B cell (primary cell): ENCODE results near the gene SERPINA12.

Source experiments
- CTCF ChIP-seq: fragments of 200-600 bp; IDR thresholded peaks from one replicate; pipeline ENCODE4 v1.8.0; 2022; ENCODE audit warnings: antibody characterized with exemption, mild to moderate bottlenecking
- EZH2 ChIP-seq: IDR thresholded peaks from 2 replicates; pipeline ENCODE4 v1.6.1; 2012; ENCODE audit warnings: borderline replicate concordance, low read depth, mild to moderate bottlenecking, moderate library complexity, low read length; ENCODE audit not compliant: insufficient read depth, poor library complexity, severe bottlenecking

- no peak for TF ChIP-seq CTCF
- no peak for TF ChIP-seq EZH2
Measured at GRCh38 chr14:94558842-94559241, 49.6 kb upstream of the SERPINA12 start.
